ENCODE measurements around the gene SPINK8.

DNA sequence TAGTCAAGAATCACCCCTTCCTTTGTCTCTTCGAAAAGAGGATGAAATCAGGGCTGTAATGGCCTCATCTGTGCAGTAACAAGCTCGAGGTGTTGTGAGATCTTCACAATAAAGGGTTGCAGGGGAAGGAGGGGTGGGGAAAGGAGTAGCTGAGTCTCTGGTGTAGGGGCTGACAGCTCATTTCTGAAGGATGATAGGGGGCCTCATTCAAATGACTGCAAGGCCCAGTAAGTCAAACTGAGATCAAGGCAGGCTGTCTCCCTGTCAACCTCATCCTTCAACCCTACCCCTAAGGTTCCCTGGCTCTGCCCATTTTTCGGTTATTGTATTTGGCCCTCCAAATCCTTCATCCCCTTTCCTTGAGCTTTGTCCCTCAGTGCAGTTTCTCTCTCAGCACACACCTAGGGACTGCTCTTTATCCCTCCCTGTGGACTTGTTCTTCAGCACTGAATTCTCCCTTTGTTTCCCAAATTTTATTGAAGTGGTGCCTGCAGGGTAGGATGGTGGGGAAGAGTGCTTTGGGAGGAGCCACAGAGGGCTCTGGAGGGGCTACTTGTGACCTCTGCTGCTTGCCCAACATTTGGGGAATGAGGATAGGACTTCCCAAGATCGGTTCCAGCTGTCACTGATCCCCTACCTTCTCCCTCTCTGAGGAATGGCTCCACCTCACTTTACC, 54.4 kb downstream of the SPINK8 start:
- TF ChIP-seq CTCF (conservative IDR thresholded peaks at IDR 0.05; ENCODE audit: low read length) (no peak), EZH2phosphoT487 (IDR thresholded peaks at IDR 0.05; ENCODE audit: borderline replicate concordance) (no peak)
